ENCODE results near the gene CDK19.
A peak's percentile ranks its signal among the peaks of the same experiment; 100 is the strongest.
"Not testable (repeated sequence)": the region's sequence is repeated elsewhere in the genome, so short reads cannot be mapped to it uniquely, and the experiment has no call there.

Gene CDK19

GRCh38 chr6:110815411-110816409 is at the start of gene CDK19:
Gene CDK19, minus strand, starts transcription at chr6:110815469. Its CDS starts 333 bp downstream, at chr6:110815136.
- DNase-seq (ENCODE audit: low spot score) = peak; percentile 97

- no peak for DNase-seq (ENCODE audit: low spot score)
Measured at GRCh38 chr6:110864824-110865223, 49.6 kb upstream of the CDK19 start.

GRCh38 chr6:110859335-110859792 is 44.1 kb upstream of the CDK19 start:
- no peak for DNase-seq (ENCODE audit: low spot score)

GRCh38 chr6:110858562-110859214 is 43.4 kb upstream of the CDK19 start:
- DNase-seq (ENCODE audit: low spot score) = no peak

- DNase-seq (ENCODE audit: low spot score) = no peak
Measured at GRCh38 chr6:110858016-110858415, 42.7 kb upstream of the CDK19 start.

- no peak for DNase-seq (ENCODE audit: low spot score)
Measured at GRCh38 chr6:110856296-110856695, 41.0 kb upstream of the CDK19 start.

GRCh38 chr6:110853754-110854477 is 38.6 kb upstream of the CDK19 start:
- DNase-seq (ENCODE audit: low spot score) = no peak

GRCh38 chr6:110852773-110853172 is 37.5 kb upstream of the CDK19 start:
- no peak for DNase-seq (ENCODE audit: low spot score)

GRCh38 chr6:110849781-110850180 is 34.5 kb upstream of the CDK19 start:
- DNase-seq (ENCODE audit: low spot score) = no peak

GRCh38 chr6:110841266-110841665 is 26.0 kb upstream of the CDK19 start:
- no peak for DNase-seq (ENCODE audit: low spot score)

GRCh38 chr6:110835751-110836150 is 20.5 kb upstream of the CDK19 start:
- DNase-seq (ENCODE audit: low spot score) = not testable (repeated sequence)

- no peak for DNase-seq (ENCODE audit: low spot score)
Measured at GRCh38 chr6:110833831-110834230, 18.6 kb upstream of the CDK19 start.

- DNase-seq (ENCODE audit: low spot score) = no peak
Measured at GRCh38 chr6:110831405-110831804, 16.1 kb upstream of the CDK19 start.

GRCh38 chr6:110828396-110828795 is 13.1 kb upstream of the CDK19 start:
- no peak for DNase-seq (ENCODE audit: low spot score)

GRCh38 chr6:110826236-110827129 is 11.2 kb upstream of the CDK19 start:
- no peak for DNase-seq (ENCODE audit: low spot score)

GRCh38 chr6:110823146-110823545 is 7.9 kb upstream of the CDK19 start:
- DNase-seq (ENCODE audit: low spot score) = no peak

- DNase-seq (ENCODE audit: low spot score) = no peak
Measured at GRCh38 chr6:110822249-110822648, 7.0 kb upstream of the CDK19 start.

- no peak for DNase-seq (ENCODE audit: low spot score)
Measured at GRCh38 chr6:110816677-110817076, 1.4 kb upstream of the CDK19 start.

GRCh38 chr6:110815015-110815410 is 256 bp downstream of the CDK19 start:
- DNase-seq (ENCODE audit: low spot score) = no peak

- DNase-seq (ENCODE audit: low spot score) = peak; percentile 20
Measured at GRCh38 chr6:110814102-110815014, 911 bp downstream of the CDK19 start.

Data from LoVo (cell line).